B cell (primary cell): ENCODE results near the gene FIBP. TPM values are rescaled to one million over a fixed set of nuclear protein-coding genes. Genes with fewer than 3 reads are reported as not detected.

Experiments
- ATAC-seq: fragments of 200-7000 bp; cut with Tn5 transposase; one replicate; pipeline ENCODE4 v1.10.0; 2021; ENCODE audit warnings: low read depth, mild to moderate bottlenecking, moderate number of reproducible peaks, moderate library complexity
- CTCF ChIA-PET: fragments of 350-600 bp; sonication (Branson Sonifier 250); formaldehyde crosslinking; loops from one replicate; lab custom pipeline; 2021; ENCODE audit warnings: antibody characterized with exemption, inconsistent platforms; lab: Charles Lee
- POLR2A ChIA-PET: fragments of 350-600 bp; sonication (Branson Sonifier 250); formaldehyde crosslinking; loops from one replicate; lab custom pipeline; 2021; ENCODE audit warnings: antibody characterized with exemption; lab: Charles Lee
- DNase-seq: peaks from one replicate; pipeline ENCODE4 v3.0.0; 2013
- H2AFZ ChIP-seq: 2 replicates; pipeline ENCODE4 v1.6.1; 2012; ENCODE audit warnings: mild to moderate bottlenecking, low read depth, low read length; ENCODE audit not compliant: insufficient read depth, poor library complexity, severe bottlenecking
- H3K27ac ChIP-seq, 2 donors: 1 replicate in 1 of 2; 2 replicates in 1 of 2; pipeline ENCODE4 v1.5.1; 2012 to 2013; ENCODE audit warnings: low read length in 2 of 2, mild to moderate bottlenecking in 2 of 2, moderate library complexity in 1 of 2
- H3K27me3 ChIP-seq, 4 experiments: fragments of 200-600 bp in 1 of 4; sonication (generic) in 1 of 4; replicated peaks in 1 of 4; 1 replicate in 2 of 4; 2 replicates in 2 of 4; pipeline versions ENCODE4 v1.6.1 to v1.7.0; 2013 to 2016; ENCODE audit warnings: low read length in 3 of 4, mild to moderate bottlenecking in 2 of 4, mixed read lengths in 1 of 4, moderate library complexity in 1 of 4; ENCODE audit not compliant: insufficient read depth in 4 of 4, control insufficient read depth in 3 of 4; ENCODE audit errors: control extremely low read depth in 1 of 4
- H3K36me3 ChIP-seq, 2 experiments: replicated peaks in 1 of 2; 1 replicate in 1 of 2; 2 replicates in 1 of 2; pipeline versions ENCODE4 v1.6.1 to v1.7.1; 2013; ENCODE audit warnings: low read length in 1 of 2; ENCODE audit not compliant: insufficient read depth in 2 of 2, control insufficient read depth in 1 of 2; ENCODE audit errors: control extremely low read depth in 1 of 2, extremely low read depth in 1 of 2
- H3K4me1 ChIP-seq, 2 donors: fragments of 200-600 bp in 1 of 2; sonication (generic) in 1 of 2; 1 replicate in 1 of 2; 2 replicates in 1 of 2; pipeline versions ENCODE4 v1.5.1 to v1.6.1; 2013 to 2017; ENCODE audit warnings: low read length in 2 of 2; ENCODE audit not compliant: control insufficient read depth in 2 of 2, insufficient read depth in 2 of 2
- H3K4me2 ChIP-seq: replicated peaks from 2 replicates; pipeline ENCODE3; 2012; ENCODE audit warnings: mild to moderate bottlenecking, low read depth, low read length; ENCODE audit not compliant: poor library complexity, severe bottlenecking
- H3K4me3 ChIP-seq, 5 experiments: fragments of 200-600 bp in 1 of 5; sonication (generic) in 1 of 5; 1 replicate in 3 of 5; 2 replicates in 2 of 5; pipeline versions ENCODE4 v1.5.1 to v1.7.0; 2011 to 2016; ENCODE audit warnings: low read length in 4 of 5, mild to moderate bottlenecking in 4 of 5, low read depth in 2 of 5, control low read depth in 1 of 5, moderate library complexity in 1 of 5; ENCODE audit not compliant: insufficient read depth in 1 of 5; ENCODE audit errors: control extremely low read depth in 1 of 5, extremely low read depth in 1 of 5
- H3K79me2 ChIP-seq: fragments of 200-600 bp; sonication (generic); one replicate; pipeline ENCODE4 v1.6.0; 2016; ENCODE audit warnings: low read length; ENCODE audit not compliant: control insufficient read depth, insufficient read depth
- H3K9ac ChIP-seq: fragments of 200-600 bp; sonication (generic); 2 replicates; pipeline ENCODE4 v1.6.1; 2017; ENCODE audit warnings: mild to moderate bottlenecking, low read length, moderate library complexity
- H3K9me3 ChIP-seq, 3 donors: one replicate each; pipeline versions ENCODE4 v1.6.1 to v1.7.1; 2013; ENCODE audit warnings: low read length in 2 of 3; ENCODE audit not compliant: control insufficient read depth in 2 of 3, insufficient read depth in 1 of 3; ENCODE audit errors: control extremely low read depth in 1 of 3
- H4K20me1 ChIP-seq: 2 replicates; pipeline ENCODE4 v1.6.0; 2012; ENCODE audit warnings: mild to moderate bottlenecking, low read length; ENCODE audit not compliant: insufficient read depth, control insufficient read depth, poor library complexity, severe bottlenecking
- H3K27ac Mint-ChIP-seq: one replicate; pipeline ENCODE4 v1.8.0; 2021; ENCODE audit warnings: mixed read lengths
- H3K27me3 Mint-ChIP-seq: one replicate; pipeline ENCODE4 v1.8.0; 2021; ENCODE audit warnings: mixed read lengths
- H3K4me1 Mint-ChIP-seq: one replicate; pipeline ENCODE4 v1.8.0; 2021; ENCODE audit warnings: mixed read lengths
- H3K4me3 Mint-ChIP-seq: one replicate; pipeline ENCODE4 v1.8.0; 2021; ENCODE audit warnings: mixed read lengths
- H3K9me3 Mint-ChIP-seq: one replicate; pipeline ENCODE4 v1.8.0; 2022; ENCODE audit warnings: mixed read lengths; ENCODE audit not compliant: insufficient read depth
- CTCF ChIP-seq: fragments of 200-600 bp; IDR thresholded peaks from one replicate; pipeline ENCODE4 v1.8.0; 2022; ENCODE audit warnings: antibody characterized with exemption, mild to moderate bottlenecking
- EZH2 ChIP-seq: IDR thresholded peaks from 2 replicates; pipeline ENCODE4 v1.6.1; 2012; ENCODE audit warnings: borderline replicate concordance, low read depth, mild to moderate bottlenecking, moderate library complexity, low read length; ENCODE audit not compliant: insufficient read depth, poor library complexity, severe bottlenecking
- WGBS: methylation state at CpG from one replicate; pipeline ENCODE4 v1.1.5; 2013; ENCODE audit warnings: missing lambda C conversion rate; ENCODE audit not compliant: insufficient coverage; 5-methylcytosine and 5-hydroxymethylcytosine counted together
- intact Hi-C: fragments of 100-400 bp; cut with micrococcal nuclease; formaldehyde crosslinking; loops from one replicate; pipeline ENCODE4 v1.10.0; 2022
- polyA plus RNA-seq: library from polyadenylated mRNA; depleted of rRNA; stranded (reverse); fragments of >200 nt; gene quantifications from 2 replicates; pipeline ENCODE4 v1.2.3, GENCODE V29; 2012
- total RNA-seq, 2 donors: library from RNA; stranded (reverse); fragments of 120-200 nt in 1 of 2; gene quantifications; 1 replicate in 1 of 2; 2 replicates in 1 of 2; pipeline versions ENCODE4 v1.2.3 to v1.2.4, GENCODE V29; 2013 to 2022

FIBP gene
- total and polyA plus RNA-seq, 2 donors (not counting 1 experiment from before 2014, with no cell fraction given): 63.4 to 128 TPM

- Mint-ChIP-seq H3K4me3 (no peak overlapping the region), H3K27ac (no peak overlapping the region), H3K9me3 (no peaks in the 10 kb centered on the region), H3K27me3 (peaks cover 8% of the 10 kb centered on the region), H3K4me1 (peaks cover 37% of the 10 kb centered on the region)
- H3K4me3 ChIP-seq: no peak overlapping the region
- no peak overlapping the region for H3K4me2 ChIP-seq
- no peak overlapping the region for H3K27ac ChIP-seq
- no peak overlapping the region for H2AFZ ChIP-seq
- intact Hi-C loops: no loop called here
- H3K9ac ChIP-seq: no peak overlapping the region
- H3K36me3 ChIP-seq: no peaks in the 10 kb centered on the region
- peaks cover 17% of the 10 kb centered on the region for H3K79me2 ChIP-seq
- peaks cover 0 to 10% (median 0%) of the 10 kb centered on the region in 3 donors for H3K9me3 ChIP-seq
- peaks cover 14% of the 10 kb centered on the region for H4K20me1 ChIP-seq
- ChIA-PET CTCF (interaction anchor here (1.6 to 7.0 kb wide), 3 partner anchors 8 to 112 kb away, joined by 3 to 44 read pairs (median 9); partner anchors contain the start of gene FIBP), POLR2A (interaction anchor here (0.5 kb wide), 1 partner anchor 739 kb away, joined by 4 read pairs; no protein-coding TSS in a partner anchor)
- 90% methylated on average over 13 of the region's 14 CpGs for WGBS
- peaks cover 50 to 51% of the 10 kb centered on the region in 2 donors for H3K4me1 ChIP-seq
- ATAC-seq (no peak), DNase-seq (no peak)
- TF ChIP-seq EZH2 (no peak), CTCF (no peak)
- H3K27me3 ChIP-seq: peaks cover 0 to 21% (median 8%) of the 10 kb centered on the region in 4 experiments
Measured at GRCh38 chr11:65896034-65896999, 8.0 kb upstream of the FIBP start.
